GM12865 (cell line): ENCODE results near the gene SPRY4.

Source experiments
- DNase-seq: peaks from one replicate; pipeline ENCODE4 v3.0.0; 2010; ENCODE audit warnings: low read depth
- H3K4me3 ChIP-seq: 2 replicates; pipeline ENCODE4 v1.5.1; 2011; ENCODE audit warnings: mild to moderate bottlenecking, low read depth, low read length, control low read depth
- CTCF ChIP-seq: IDR thresholded peaks from 2 replicates; pipeline ENCODE4 v1.5.1; 2011; ENCODE audit warnings: low read length, control low read depth, low read depth, inconsistent platforms; ENCODE audit not compliant: insufficient read depth; ENCODE audit errors: missing control alignments

SPRY4 gene

DNA sequence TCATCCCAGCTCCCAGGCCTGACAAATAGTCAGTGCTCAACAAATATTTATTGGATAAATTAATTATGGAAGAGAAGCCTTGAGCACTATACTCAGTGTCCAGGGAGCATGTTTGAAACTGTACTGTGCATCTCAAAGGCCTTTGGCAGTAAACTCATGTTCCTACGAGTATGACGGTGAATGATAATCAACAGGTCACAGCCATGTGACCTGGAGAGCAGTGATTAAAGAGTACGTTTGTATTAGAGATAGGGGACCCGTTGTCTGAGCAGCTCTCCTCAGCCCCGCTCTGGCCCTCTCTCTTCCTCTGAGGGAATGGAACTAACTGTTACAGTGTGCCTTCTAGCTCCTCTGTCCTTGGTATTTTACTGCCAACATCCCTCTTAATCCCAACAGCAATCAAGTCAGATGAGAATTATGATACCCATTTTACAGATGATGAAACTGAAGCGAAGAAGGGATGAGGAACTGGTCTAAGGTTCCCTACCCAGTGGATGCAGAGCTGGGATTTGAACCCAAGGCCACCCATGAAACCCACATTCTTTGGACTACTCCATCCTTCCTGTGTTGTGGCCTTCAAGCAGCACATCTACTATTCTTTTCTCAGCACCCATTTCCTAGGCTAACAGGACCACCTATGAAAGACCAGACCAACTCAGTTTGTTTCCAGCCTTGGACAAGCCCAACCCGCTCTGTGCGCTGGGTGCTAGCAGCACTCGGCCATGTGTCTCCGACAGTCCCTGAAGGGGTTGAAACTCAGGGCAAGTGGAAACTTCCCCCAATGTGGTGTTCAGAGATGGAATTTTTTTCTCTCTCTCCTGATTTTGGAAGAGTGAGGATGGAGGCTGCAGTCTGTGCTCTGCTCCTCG lies 34.9 kb downstream of the SPRY4 start:
- TF ChIP-seq CTCF, result no peak
- no peak overlapping the region for H3K4me3 ChIP-seq
- no peak for DNase-seq

DNA sequence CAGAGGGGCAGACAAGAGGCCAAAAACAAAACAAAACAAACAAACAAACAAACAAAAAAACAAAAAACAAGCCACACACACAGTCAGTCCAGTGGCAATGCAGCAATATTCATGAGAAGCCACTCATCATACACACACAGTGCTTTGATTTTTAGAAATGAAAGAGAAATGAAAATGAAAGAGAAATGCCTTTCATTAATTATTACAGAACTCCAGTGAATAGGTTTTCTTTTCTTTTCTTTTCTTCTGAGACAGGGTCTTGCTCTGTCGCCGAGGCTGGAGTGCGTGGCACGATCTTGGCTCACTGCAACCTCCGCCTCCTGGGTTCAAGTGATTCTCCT lies 36.9 kb downstream of the SPRY4 start:
- no peak for DNase-seq
- H3K4me3 ChIP-seq, result no peak overlapping the region
- TF ChIP-seq CTCF, result no peak

GRCh38 chr5:142287096-142287972 lies 37.5 kb downstream of the SPRY4 start:
- DNase-seq, result no peak

DNA sequence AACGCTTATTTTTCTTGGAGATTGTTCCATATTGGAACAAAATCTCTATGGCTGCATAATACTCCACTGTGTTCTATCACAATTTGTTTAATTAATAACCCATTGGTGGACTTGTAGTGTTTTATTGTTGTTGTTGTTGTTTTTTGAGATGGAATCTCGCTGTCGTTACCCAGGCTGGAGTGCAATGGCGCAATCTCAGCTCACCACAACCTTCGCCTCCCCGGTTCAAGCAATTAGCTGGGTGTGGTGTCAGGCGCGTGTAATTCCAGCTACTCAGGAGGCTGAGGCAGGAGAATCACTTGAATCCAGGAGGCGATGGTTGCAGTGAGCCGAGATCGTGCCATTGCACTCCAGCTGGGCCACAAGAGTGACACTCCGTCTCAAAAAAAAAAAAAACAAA lies 38.7 kb downstream of the SPRY4 start:
- DNase-seq, result no peak
- TF ChIP-seq CTCF, result no peak
- no peak overlapping the region for H3K4me3 ChIP-seq

More at GRCh38 chr5:142287096-142287972, 37.5 kb downstream of the SPRY4 start:
- no peak overlapping the region for H3K4me3 ChIP-seq
- TF ChIP-seq CTCF, result no peak

- H3K4me3 ChIP-seq, result no peak overlapping the region
- no peak for TF ChIP-seq CTCF
- no peak for DNase-seq
Measured at GRCh38 chr5:142283304-142283703, 41.5 kb downstream of the SPRY4 start.

DNA sequence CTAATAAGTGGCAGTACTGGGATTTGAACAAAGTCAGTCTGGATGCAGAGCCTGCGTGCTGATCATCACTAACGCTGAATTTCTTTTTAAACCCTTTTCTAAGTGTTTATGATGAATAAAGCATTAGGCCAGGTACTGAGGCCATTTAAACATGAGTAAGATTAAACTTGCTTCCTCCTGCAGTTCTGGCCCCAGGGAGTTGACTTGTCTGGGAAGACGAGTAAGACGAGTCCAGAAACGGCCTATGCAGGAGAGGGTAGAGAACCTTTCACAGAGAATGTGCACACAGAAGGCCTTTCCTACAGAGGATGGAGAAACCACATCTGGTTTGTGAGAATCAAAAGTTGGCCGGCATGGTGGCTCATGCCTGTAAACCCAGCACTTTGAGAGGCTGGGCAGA lies 42.9 kb downstream of the SPRY4 start:
- TF ChIP-seq CTCF, result no peak
- no peak for DNase-seq
- H3K4me3 ChIP-seq, result no peak overlapping the region
